Mesangial cell (primary cell): ENCODE results near the gene HEATR9. TPM values are rescaled to one million over a fixed set of nuclear protein-coding genes. Genes with fewer than 3 reads are reported as not detected.

Experiments
- total RNA-seq: library from RNA; depleted of rRNA; stranded (reverse); fragments of >200 nt; gene quantifications from 2 replicates; pipeline ENCODE4 v1.2.3, GENCODE V29; 2015

Gene HEATR9, protein sequence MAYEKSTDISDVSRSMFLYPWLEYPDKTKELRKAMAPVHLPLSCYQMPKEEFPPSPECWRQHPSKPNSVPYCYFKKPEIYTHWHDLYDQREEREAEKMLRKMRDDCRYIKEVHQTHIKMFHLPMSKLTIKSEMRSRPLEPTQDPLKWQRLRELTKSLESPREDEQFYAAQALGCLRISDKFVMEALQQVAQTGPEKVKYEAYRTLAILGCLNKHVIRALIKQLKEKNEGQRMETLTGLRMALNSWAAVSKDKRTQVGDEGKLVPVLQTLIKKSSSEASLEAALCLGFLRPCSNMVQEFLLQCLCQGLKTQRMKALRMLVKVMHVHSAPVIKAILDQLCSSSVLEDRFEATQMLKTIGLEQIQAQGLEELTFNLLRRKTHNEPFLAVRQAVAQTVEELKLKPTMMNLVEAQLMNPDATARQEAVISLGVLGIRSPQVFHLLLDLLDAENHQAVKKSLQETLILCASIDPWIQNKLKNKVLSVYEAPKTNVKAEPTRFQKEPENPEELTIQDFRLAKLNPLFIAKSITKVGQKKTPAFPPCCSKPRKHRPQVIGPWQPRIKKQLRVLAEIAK
- total RNA-seq = not detected in 2 replicates

DNA sequence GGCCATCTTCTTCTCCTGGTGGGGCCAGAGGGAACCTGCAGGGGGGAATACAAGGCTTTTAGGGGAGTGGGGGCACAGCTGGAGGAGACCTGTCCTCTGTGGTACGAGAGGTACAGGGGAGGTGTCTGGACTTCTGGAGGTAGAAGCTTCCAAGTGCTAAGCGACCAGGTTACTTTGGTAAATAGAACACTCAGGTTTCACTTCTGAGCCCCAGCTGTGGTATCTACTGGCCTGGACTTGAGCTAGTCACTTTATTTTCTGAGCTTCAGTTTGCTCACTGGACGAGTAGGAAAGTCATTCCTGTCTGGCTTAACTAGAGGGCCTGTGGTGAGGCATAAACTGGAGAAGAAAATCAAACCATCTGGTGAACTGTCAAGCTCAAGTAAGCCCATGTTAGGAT is at the start of gene HEATR9:
Gene HEATR9, minus strand, starts transcription at position 155 of the 400 bp plus-strand sequence. Its CDS starts 149 bp downstream, at position 6.

DNA sequence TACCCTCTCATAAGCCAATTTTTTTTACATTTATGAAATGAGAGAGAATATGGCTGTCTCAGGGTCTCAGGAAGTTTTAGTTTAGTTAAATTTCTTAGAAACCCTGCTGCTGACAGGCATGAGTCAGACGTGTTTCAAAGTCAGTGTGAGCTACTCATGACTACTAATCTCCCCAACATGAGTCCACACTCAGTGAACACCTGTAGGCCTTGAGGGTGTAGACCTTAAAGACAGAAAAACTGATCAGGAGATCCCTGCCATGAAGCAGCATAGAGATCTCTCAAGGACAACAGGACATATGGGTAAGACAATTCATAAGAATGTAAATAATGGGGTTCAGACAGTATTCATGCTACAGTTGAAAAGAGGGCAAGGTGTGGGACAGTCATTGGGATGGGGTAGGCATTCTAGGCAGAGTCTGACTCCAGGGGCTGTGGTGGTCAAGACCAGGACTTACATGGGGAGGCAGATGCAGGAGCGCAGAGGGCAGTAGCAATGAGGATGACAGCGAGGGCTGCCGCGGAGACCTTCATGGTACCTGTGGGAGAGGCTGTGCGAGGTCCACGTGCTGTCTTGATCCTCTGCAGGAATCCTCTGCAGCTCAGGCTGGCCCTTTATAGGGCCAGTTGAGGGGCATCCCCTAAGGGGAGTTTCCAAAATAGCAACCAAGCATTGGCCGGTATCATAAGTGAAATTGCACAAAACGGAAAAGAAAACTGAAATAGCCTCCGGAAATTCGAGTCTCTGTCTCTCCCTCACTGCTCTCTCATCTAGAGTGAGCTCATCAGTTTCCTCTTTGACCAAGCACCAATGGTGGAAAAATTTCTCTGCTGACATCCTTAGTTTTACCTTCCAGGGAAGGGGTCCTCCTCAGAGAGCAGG is 11.3 kb upstream of the HEATR9 start, which contains the start of gene CCL5:
Gene CCL5, minus strand, starts transcription at position 588 of the 882 bp plus-strand sequence.

DNA sequence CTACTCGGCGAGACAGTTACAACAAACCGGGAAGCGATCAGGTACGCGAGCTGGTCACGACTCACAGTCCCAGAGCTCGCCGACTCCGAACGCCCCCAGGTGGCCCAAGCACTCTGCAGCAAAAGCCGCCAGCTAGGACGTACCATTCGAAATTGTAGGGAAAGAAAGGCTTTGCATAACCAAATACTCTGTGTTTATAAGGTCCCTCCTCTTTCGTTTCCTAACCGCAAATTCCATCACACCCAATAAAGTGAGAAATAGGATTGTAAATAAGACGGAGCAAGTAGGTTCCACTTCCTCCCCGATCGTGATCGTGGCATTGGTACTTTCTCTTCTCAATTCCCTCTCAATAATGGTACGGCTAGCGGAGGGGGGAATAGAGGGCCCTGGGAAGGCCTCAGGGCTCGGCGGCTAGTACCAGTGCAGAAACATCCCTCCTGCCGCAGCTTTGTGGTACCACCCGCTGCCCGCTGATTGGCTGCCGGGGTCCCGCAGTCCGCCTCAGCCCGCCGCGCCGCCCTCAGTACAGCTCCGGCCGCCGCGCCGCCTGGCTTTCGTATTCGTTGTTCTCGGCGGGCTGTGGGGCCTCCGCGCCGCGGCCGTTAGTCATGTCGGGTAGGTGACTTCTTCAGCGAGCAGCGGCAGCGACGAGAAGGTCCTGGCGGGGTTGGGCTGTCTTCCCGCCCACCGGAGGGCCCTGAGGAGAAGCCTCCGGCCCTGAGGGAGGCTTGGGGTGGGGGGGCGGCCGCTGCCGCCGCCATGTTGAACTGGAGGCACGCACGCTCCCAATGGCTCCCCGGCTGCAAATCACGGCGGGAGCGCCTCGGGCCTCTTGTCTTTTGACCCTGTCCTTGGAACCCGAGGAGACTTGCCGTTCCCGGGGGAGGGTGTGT is 59.5 kb downstream of the HEATR9 start, which contains the start of gene TAF15:
Gene TAF15, plus strand, starts transcription at position 523 of the 893 bp plus-strand sequence. Its CDS starts 86 bp downstream, at position 609.

Other genes with a start within 250 kb of the HEATR9 start
- 2.8 and 9.0 TPM in 2 replicates for gene RASL10B, start 137.3 kb downstream of the HEATR9 start, total RNA-seq
- gene GAS2L2, start 115.7 kb downstream of the HEATR9 start, total RNA-seq = not detected in 2 replicates
- not detected in 2 replicates for gene C17orf50, start 108.0 kb downstream of the HEATR9 start, total RNA-seq
- 0.49 and 1.3 TPM in 2 replicates for gene MMP28, start 73.2 kb downstream of the HEATR9 start, total RNA-seq
- 31.1 and 51.2 TPM in 2 replicates for gene TAF15, start 59.4 kb downstream of the HEATR9 start, total RNA-seq
- gene CCL5, start 11.5 kb upstream of the HEATR9 start, total RNA-seq = not detected in 2 replicates
- gene RDM1, start 61.9 kb upstream of the HEATR9 start, total RNA-seq = 0.25 and 1.3 TPM in 2 replicates
- not detected in 2 replicates for gene LYZL6, start 74.8 kb upstream of the HEATR9 start, total RNA-seq
- gene CCL16, start 112.6 kb upstream of the HEATR9 start, total RNA-seq = not detected in 2 replicates
- not detected in 2 replicates for gene CCL14, start 117.8 kb upstream of the HEATR9 start, total RNA-seq
- not detected in 2 replicates for gene CCL15, start 132.7 kb upstream of the HEATR9 start, total RNA-seq
- not detected in 2 replicates for gene CCL23, start 149.1 kb upstream of the HEATR9 start, total RNA-seq
- not detected in 2 replicates for gene CCL18, start 195.4 kb upstream of the HEATR9 start, total RNA-seq
- gene CCL3, start 221.3 kb upstream of the HEATR9 start, total RNA-seq = not detected in 2 replicates
- gene CCL4, start 234.9 kb upstream of the HEATR9 start, total RNA-seq = not detected in 2 replicates